Upper lobe of right lung (tissue), 1 donor: ENCODE data around the gene SPAG6. TPM values are rescaled to one million over a fixed set of nuclear protein-coding genes. Genes with fewer than 3 reads are reported as not detected.
"Not testable (repeated sequence)": the region's sequence is repeated elsewhere in the genome, so short reads cannot be mapped to it uniquely, and the experiment has no call there.

Experiments used
- ATAC-seq: fragments of 200-7000 bp; cut with Tn5 transposase; one replicate; pipeline ENCODE4 v1.9.1; 2020; ENCODE audit warnings: mild to moderate bottlenecking, moderate library complexity
- DNase-seq: peaks from one replicate; pipeline ENCODE4 v3.0.0-alpha.2; 2020
- H3K27ac ChIP-seq: fragments of 200-600 bp; one replicate; pipeline ENCODE4 v1.8.0; 2022
- H3K27me3 ChIP-seq: fragments of 200-600 bp; one replicate; pipeline ENCODE4 v1.8.0; 2022; ENCODE audit warnings: mild to moderate bottlenecking
- H3K36me3 ChIP-seq: fragments of 200-600 bp; one replicate; pipeline ENCODE4 v1.8.0; 2022
- H3K4me1 ChIP-seq: fragments of 200-600 bp; one replicate; pipeline ENCODE4 v1.8.0; 2022
- H3K4me3 ChIP-seq: fragments of 200-600 bp; one replicate; pipeline ENCODE4 v1.8.0; 2022; ENCODE audit warnings: mild to moderate bottlenecking
- H3K9me3 ChIP-seq: fragments of 200-600 bp; one replicate; pipeline ENCODE4 v1.8.0; 2022
- CTCF ChIP-seq: fragments of 200-600 bp; IDR thresholded peaks from one replicate; pipeline ENCODE4 v1.8.0; 2022; ENCODE audit warnings: antibody characterized with exemption
- intact Hi-C: fragments of 100-400 bp; cut with DNase I; formaldehyde crosslinking; loops from one replicate; pipeline ENCODE4 v1.11.0; 2022
- total RNA-seq: library from RNA; stranded (reverse); fragmentation: NEBNext Ultra II Directional; extraction: Animal tissue kit (Norgen Biotek cat#: 25700); gene quantifications from one replicate; pipeline ENCODE4 v1.2.1, GENCODE V29; 2021
- donor health status: DM: no; HTN: yes; CAD: no; lungs with severe emphysema.

The SPAG6 gene
- total RNA-seq, 1 donor from 2014 or later: not detected

GRCh38 chr10:22344781-22345300 lies 455 bp upstream of the SPAG6 start:
- no peak for TF ChIP-seq CTCF
- intact Hi-C loops: no loop called here
- H3K27me3 ChIP-seq: peaks cover 86% of the 10 kb centered on the region

GRCh38 chr10:22346096-22346661 lies 883 bp downstream of the SPAG6 start:
- intact Hi-C loops: no loop called here
- peaks cover 85% of the 10 kb centered on the region for H3K27me3 ChIP-seq
- no peak for TF ChIP-seq CTCF

More at GRCh38 chr10:22344781-22345300, 455 bp upstream of the SPAG6 start:
- DNase-seq (no peak), ATAC-seq (no peak)
- H3K4me3 ChIP-seq: peak overlapping the region; percentile 28
- no peaks in the 10 kb centered on the region for H3K9me3 ChIP-seq
- peaks cover 1% of the 10 kb centered on the region for H3K4me1 ChIP-seq
- H3K36me3 ChIP-seq: no peaks in the 10 kb centered on the region
- no peak overlapping the region for H3K27ac ChIP-seq

GRCh38 chr10:22349755-22350154 lies 4.5 kb downstream of the SPAG6 start:
- H3K4me1 ChIP-seq: no peaks in the 10 kb centered on the region
- H3K27me3 ChIP-seq: peaks cover 50% of the 10 kb centered on the region
- DNase-seq (no peak), ATAC-seq (no peak)
- no peak for TF ChIP-seq CTCF
- no peaks in the 10 kb centered on the region for H3K9me3 ChIP-seq
- no peaks in the 10 kb centered on the region for H3K36me3 ChIP-seq
- intact Hi-C loops: no loop called here
- H3K27ac ChIP-seq: no peak overlapping the region
- H3K4me3 ChIP-seq: no peak overlapping the region

More at GRCh38 chr10:22346096-22346661, 883 bp downstream of the SPAG6 start:
- DNase-seq (no peak), ATAC-seq (no peak)
- Histone ChIP-seq H3K9me3 (no peaks in the 10 kb centered on the region), H3K4me1 (no peaks in the 10 kb centered on the region), H3K36me3 (no peaks in the 10 kb centered on the region), H3K4me3 (no peak overlapping the region), H3K27ac (no peak overlapping the region)

GRCh38 chr10:22351131-22351703 lies 5.9 kb downstream of the SPAG6 start:
- Histone ChIP-seq H3K9me3 (no peaks in the 10 kb centered on the region), H3K4me3 (no peak overlapping the region), H3K4me1 (no peaks in the 10 kb centered on the region), H3K36me3 (no peaks in the 10 kb centered on the region), H3K27me3 (peaks cover 35% of the 10 kb centered on the region), H3K27ac (no peak overlapping the region)
- intact Hi-C loops: no loop called here
- no peak for TF ChIP-seq CTCF
- ATAC-seq (no peak), DNase-seq (no peak)

GRCh38 chr10:22356324-22356873 lies 11.1 kb downstream of the SPAG6 start:
- DNase-seq (no peak), ATAC-seq (no peak)
- TF ChIP-seq CTCF: no peak
- H3K9me3 ChIP-seq: no peaks in the 10 kb centered on the region
- intact Hi-C loops: no loop called here
- H3K27ac ChIP-seq: no peak overlapping the region
- no peaks in the 10 kb centered on the region for H3K36me3 ChIP-seq
- no peaks in the 10 kb centered on the region for H3K4me1 ChIP-seq
- H3K27me3 ChIP-seq: no peaks in the 10 kb centered on the region
- H3K4me3 ChIP-seq: no peak overlapping the region

- H3K27ac ChIP-seq, H3K27me3 ChIP-seq, intact Hi-C loops, H3K9me3 ChIP-seq, H3K4me1 ChIP-seq, ATAC-seq, H3K4me3 ChIP-seq, DNase-seq, H3K36me3 ChIP-seq: not testable (repeated sequence)
These were observed 12.5 kb downstream of the SPAG6 start for GRCh38 chr10:22357770-22358169.
